ENCODE measurements around the gene TLE5. TPM values are rescaled to one million over a fixed set of nuclear protein-coding genes. Genes with fewer than 3 reads are reported as not detected.

TLE5 gene
- polyA plus RNA-seq, 1 experiment = 317 TPM

DNA sequence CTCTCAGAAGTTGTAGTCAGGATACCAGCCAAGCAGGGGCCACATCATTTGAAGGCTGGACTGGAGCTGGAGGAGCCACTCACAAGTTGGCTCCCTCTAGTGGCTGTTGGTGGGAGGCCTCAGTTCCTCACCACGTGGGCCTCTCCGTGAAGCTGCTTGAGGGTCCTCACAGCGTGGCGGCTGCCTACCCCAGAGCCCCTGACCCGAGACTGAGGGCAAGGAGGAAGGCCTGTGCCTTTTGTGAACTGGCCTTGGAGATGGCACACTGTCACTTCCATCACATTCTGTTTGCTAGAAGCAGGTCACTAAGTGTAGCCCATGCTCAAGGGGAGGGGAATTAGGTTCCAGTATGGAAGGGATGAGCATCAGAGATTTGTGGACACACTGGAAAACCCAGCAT, 46.5 kb upstream of the TLE5 start:
- peak; percentile 18 for DNase-seq (ENCODE audit: low read depth, low spot score)
- ChIA-PET POLR2A (interaction anchor here (1.1 kb wide), 1 partner anchor 158 kb away, joined by 5 read pairs; no protein-coding TSS in a partner anchor), CTCF (interaction anchor here (0.8 to 2.4 kb wide), 12 partner anchors 10 to 158 kb away, joined by 3 to 29 read pairs (median 4); no protein-coding TSS in a partner anchor)
- no peak overlapping the region for H3K27ac ChIP-seq (ENCODE audit: low read depth, low read length)
- no peak overlapping the region for H3K4me3 ChIP-seq (ENCODE audit: low read depth, low read length)
- no peaks in the 10 kb centered on the region; the same call in 1 of the 2 replicates for H3K9me3 ChIP-seq (ENCODE audit: control insufficient read depth, insufficient read depth, low read length)
- TF ChIP-seq, protein P1, sequence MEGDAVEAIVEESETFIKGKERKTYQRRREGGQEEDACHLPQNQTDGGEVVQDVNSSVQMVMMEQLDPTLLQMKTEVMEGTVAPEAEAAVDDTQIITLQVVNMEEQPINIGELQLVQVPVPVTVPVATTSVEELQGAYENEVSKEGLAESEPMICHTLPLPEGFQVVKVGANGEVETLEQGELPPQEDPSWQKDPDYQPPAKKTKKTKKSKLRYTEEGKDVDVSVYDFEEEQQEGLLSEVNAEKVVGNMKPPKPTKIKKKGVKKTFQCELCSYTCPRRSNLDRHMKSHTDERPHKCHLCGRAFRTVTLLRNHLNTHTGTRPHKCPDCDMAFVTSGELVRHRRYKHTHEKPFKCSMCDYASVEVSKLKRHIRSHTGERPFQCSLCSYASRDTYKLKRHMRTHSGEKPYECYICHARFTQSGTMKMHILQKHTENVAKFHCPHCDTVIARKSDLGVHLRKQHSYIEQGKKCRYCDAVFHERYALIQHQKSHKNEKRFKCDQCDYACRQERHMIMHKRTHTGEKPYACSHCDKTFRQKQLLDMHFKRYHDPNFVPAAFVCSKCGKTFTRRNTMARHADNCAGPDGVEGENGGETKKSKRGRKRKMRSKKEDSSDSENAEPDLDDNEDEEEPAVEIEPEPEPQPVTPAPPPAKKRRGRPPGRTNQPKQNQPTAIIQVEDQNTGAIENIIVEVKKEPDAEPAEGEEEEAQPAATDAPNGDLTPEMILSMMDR (IDR thresholded peaks at IDR 0.05; ENCODE audit: low read depth, low read length) = peak; percentile 85
- no peaks in the 10 kb centered on the region for H3K27me3 ChIP-seq (ENCODE audit: control insufficient read depth, insufficient read depth, low read length)

DNA sequence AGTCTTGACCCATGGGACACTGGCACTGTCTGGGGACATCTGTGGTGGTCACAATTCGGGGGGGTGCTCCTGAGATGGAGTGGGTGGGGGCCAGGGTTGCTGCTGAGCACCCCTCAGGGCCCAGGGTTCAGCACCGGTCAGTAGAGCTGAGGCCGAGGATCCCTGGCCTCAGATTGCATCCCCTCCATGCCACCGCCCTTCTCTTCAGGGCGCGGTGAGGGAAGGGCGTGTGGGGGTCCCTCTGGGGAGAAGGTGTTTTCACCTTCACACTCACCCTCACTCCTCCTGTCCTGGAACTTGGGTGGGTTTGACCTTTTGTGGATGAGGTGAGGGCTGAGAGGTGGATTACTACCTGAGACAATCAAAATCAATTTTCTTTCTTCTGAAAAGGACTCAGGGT, 45.4 kb upstream of the TLE5 start:
- no peak overlapping the region for H3K4me3 ChIP-seq (ENCODE audit: low read depth, low read length)
- CTCF ChIA-PET = interaction anchor here (0.6 to 2.4 kb wide), 8 partner anchors 9 to 156 kb away, joined by 4 to 29 read pairs (median 7); no protein-coding TSS in a partner anchor
- H3K27me3 ChIP-seq (ENCODE audit: control insufficient read depth, insufficient read depth, low read length) = no peaks in the 10 kb centered on the region
- TF ChIP-seq, protein P1 (IDR thresholded peaks at IDR 0.05; ENCODE audit: low read depth, low read length) = no peak
- H3K9me3 ChIP-seq (ENCODE audit: control insufficient read depth, insufficient read depth, low read length) = no peaks in the 10 kb centered on the region; the same call in 1 of the 2 replicates
- no peak overlapping the region for H3K27ac ChIP-seq (ENCODE audit: low read depth, low read length)
- DNase-seq (ENCODE audit: low read depth, low spot score) = no peak
- POLR2A ChIA-PET = no interaction called here

DNA sequence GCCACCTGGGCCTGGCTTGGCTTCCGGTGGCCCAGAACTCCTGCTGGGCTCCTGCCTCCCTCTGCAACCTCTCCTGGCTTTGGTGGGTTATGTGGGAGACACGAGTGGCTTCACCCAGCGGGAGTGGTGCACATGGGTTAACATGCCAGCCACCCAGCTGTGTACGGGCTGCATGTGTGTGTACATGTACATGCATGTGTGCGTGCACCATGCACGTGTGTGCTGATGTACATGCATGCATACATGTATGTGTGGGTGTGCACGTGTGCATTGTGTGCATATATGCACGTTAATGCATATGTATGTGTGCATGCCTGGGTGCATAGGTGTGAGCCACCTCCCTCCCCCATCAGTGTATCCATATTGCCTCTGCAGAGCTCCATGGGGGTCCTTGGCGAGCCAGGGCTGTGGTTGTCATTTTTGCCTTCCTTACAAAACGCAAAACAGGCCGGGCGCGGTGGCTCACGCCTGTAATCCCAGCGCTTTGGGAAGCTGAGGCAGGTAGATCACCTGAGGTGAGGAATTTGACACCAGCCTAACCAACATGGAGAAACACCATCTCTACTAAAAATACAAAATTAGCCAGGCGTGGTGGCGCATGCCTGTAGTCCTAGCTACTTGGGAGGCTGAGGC, 44.3 kb upstream of the TLE5 start:
- POLR2A ChIA-PET = no interaction called here
- TF ChIP-seq, protein P1 (IDR thresholded peaks at IDR 0.05; ENCODE audit: low read depth, low read length) = no peak
- DNase-seq (ENCODE audit: low read depth, low spot score) = no peak
- H3K27ac ChIP-seq (ENCODE audit: low read depth, low read length) = no peak overlapping the region
- H3K9me3 ChIP-seq (ENCODE audit: control insufficient read depth, insufficient read depth, low read length) = no peaks in the 10 kb centered on the region; the same call in 1 of the 2 replicates
- CTCF ChIA-PET = interaction anchor here (0.8 to 2.4 kb wide), 3 partner anchors 148 to 155 kb away, joined by 3 to 29 read pairs (median 4); no protein-coding TSS in a partner anchor
- H3K27me3 ChIP-seq (ENCODE audit: control insufficient read depth, insufficient read depth, low read length) = no peaks in the 10 kb centered on the region
- no peak overlapping the region for H3K4me3 ChIP-seq (ENCODE audit: low read depth, low read length)

DNA sequence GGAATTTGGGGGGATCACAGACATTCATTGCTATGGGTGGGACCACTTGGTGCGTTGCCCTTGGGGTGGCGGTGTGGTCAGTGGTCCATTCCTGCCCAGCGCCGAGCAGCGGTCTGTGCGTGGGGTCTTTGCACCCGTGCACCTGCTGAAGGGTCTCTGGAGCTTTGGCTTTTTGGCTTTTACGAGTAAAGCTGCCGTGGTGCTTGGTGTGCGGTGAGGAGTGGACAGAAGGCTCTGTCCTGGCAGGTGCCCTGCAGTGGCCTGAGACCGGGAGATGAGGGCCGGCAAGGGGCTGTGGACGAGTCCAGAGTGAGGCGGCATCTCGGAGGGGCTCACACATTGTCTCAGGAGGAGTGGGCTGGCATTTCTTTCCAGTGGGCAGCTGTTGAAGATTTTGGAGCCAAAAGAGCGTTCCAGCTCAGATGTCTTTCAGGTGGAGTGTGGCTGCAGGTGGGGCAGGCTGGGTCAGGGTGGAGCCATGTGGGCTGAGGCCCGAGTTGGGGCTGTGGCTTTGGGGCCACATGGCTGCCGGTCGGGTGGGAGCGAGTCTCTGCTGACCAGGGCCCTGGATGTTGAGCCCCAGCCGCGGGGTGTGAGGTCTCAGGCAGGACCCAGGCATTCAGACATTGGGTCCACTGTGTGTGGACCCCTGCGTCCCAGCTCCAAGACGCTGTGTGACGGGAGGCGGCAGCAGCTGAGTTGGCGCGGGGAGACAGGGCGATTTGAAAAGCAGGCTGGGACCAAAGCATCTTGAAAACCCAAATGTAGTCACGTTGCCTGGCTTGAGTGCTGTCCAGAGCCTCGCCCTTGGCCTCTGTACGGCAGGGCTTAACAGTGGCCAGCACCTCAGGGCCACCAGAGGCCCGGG, 43.6 kb upstream of the TLE5 start:
- TF ChIP-seq, protein P1 (IDR thresholded peaks at IDR 0.05; ENCODE audit: low read depth, low read length) = no peak
- Histone ChIP-seq H3K27ac (ENCODE audit: low read depth, low read length) (no peak overlapping the region), H3K4me3 (ENCODE audit: low read depth, low read length) (no peak overlapping the region), H3K9me3 (ENCODE audit: control insufficient read depth, insufficient read depth, low read length) (no peaks in the 10 kb centered on the region; the same call in 1 of the 2 replicates), H3K27me3 (ENCODE audit: control insufficient read depth, insufficient read depth, low read length) (no peaks in the 10 kb centered on the region)
- no peak for DNase-seq (ENCODE audit: low read depth, low spot score)
- ChIA-PET CTCF (interaction anchor here (0.8 to 2.4 kb wide), 2 partner anchors 143 to 155 kb away, joined by 3 to 32 read pairs; no protein-coding TSS in a partner anchor), POLR2A (no interaction called here)

All from AG04450 (cell line).